Mucosa of descending colon (tissue), 3 donors: ENCODE data around the gene CCDC112. TPM values are rescaled to one million over a fixed set of nuclear protein-coding genes. Genes with fewer than 3 reads are reported as not detected.
"Not testable (repeated sequence)": the region's sequence is repeated elsewhere in the genome, so short reads cannot be mapped to it uniquely, and the experiment has no call there.

Source experiments
- ATAC-seq: fragments of 200-7000 bp; cut with Tn5 transposase; one replicate; pipeline ENCODE4 v1.9.1; 2020; ENCODE audit warnings: mild to moderate bottlenecking, moderate library complexity
- DNase-seq, 3 donors: peaks; one replicate each; pipeline ENCODE4 v3.0.0-alpha.2; 2020
- H3K36me3 ChIP-seq: fragments of 200-600 bp; one replicate; pipeline ENCODE4 v1.8.0; 2021; ENCODE audit warnings: low read depth, mild to moderate bottlenecking
- H3K4me1 ChIP-seq: fragments of 200-600 bp; one replicate; pipeline ENCODE4 v1.8.0; 2021; ENCODE audit warnings: low read depth, mild to moderate bottlenecking
- H3K4me3 ChIP-seq: fragments of 200-600 bp; one replicate; pipeline ENCODE4 v1.8.0; 2021; ENCODE audit warnings: mild to moderate bottlenecking
- H3K9me3 ChIP-seq: fragments of 200-600 bp; one replicate; pipeline ENCODE4 v1.8.0; 2021; ENCODE audit warnings: mild to moderate bottlenecking
- CTCF ChIP-seq: fragments of 200-600 bp; IDR thresholded peaks from one replicate; pipeline ENCODE4 v1.8.0; 2022; ENCODE audit warnings: antibody characterized with exemption, mild to moderate bottlenecking
- intact Hi-C, 2 donors: fragments of 100-400 bp; cut with DNase I in 1 of 2; cut with micrococcal nuclease in 1 of 2; formaldehyde crosslinking; loops; one replicate each; pipeline versions ENCODE4 v1.11.0 to v1.11.1; 2022; cut with DNase I, micrococcal nuclease
- total RNA-seq, 3 donors: library from RNA; stranded (reverse); fragmentation: NEBNext Ultra II Directional in 2 of 3; extraction: Animal tissue kit (Norgen Biotek cat#: 25700) in 2 of 3; gene quantifications; one replicate each; pipeline versions ENCODE4 v1.2.1 to v1.2.4, GENCODE V29; 2021 to 2023
- donor health status: DM: no; HTN: no; CAD: no; lungs with moderate emphysema.
- donor health status: DM: no; HTN: no; CAD: no.
- donor health status: DM: no; HTN: yes; CAD: no.

CCDC112 gene
- total RNA-seq, 3 donors from 2014 or later = 9.1 to 11.5 (median 9.2) TPM

GRCh38 chr5:115330830-115331229 lies 34.4 kb upstream of the CCDC112 start:
- intact Hi-C loops = no loop called here
- no peak for TF ChIP-seq CTCF
- no peaks in the 10 kb centered on the region for H3K36me3 ChIP-seq
- no peak for DNase-seq
- no peaks in the 10 kb centered on the region for H3K4me1 ChIP-seq
- H3K9me3 ChIP-seq = no peaks in the 10 kb centered on the region
- ATAC-seq = no peak
- no peak overlapping the region for H3K4me3 ChIP-seq

GRCh38 chr5:115329475-115329874 lies 33.0 kb upstream of the CCDC112 start:
- Histone ChIP-seq H3K4me1 (no peaks in the 10 kb centered on the region), H3K9me3 (no peaks in the 10 kb centered on the region), H3K36me3 (no peaks in the 10 kb centered on the region), H3K4me3 (no peak overlapping the region)
- intact Hi-C loops = no loop called here
- DNase-seq (no peak), ATAC-seq (no peak)
- TF ChIP-seq CTCF = no peak

GRCh38 chr5:115328617-115329274 lies 32.3 kb upstream of the CCDC112 start:
- H3K36me3 ChIP-seq, H3K9me3 ChIP-seq, intact Hi-C loops, H3K4me1 ChIP-seq, H3K4me3 ChIP-seq: not testable (repeated sequence)
- peak in 1 of 3 donors; percentile 27 for DNase-seq
- peak; percentile 57 for ATAC-seq

GRCh38 chr5:115325296-115325959 lies 29.0 kb upstream of the CCDC112 start:
- no peaks in the 10 kb centered on the region for H3K36me3 ChIP-seq
- no peaks in the 10 kb centered on the region for H3K9me3 ChIP-seq
- intact Hi-C loops = no loop called here
- H3K4me1 ChIP-seq = no peaks in the 10 kb centered on the region
- no peak overlapping the region for H3K4me3 ChIP-seq
- TF ChIP-seq CTCF = no peak
- DNase-seq (no peak), ATAC-seq (no peak)

- DNase-seq (no peak), ATAC-seq (no peak)
- H3K4me3 ChIP-seq = no peak overlapping the region
- no peaks in the 10 kb centered on the region for H3K36me3 ChIP-seq
- no peaks in the 10 kb centered on the region for H3K4me1 ChIP-seq
- H3K9me3 ChIP-seq = no peaks in the 10 kb centered on the region
- no peak for TF ChIP-seq CTCF
- intact Hi-C loops = no loop called here
Observed at GRCh38 chr5:115324021-115324420, 27.6 kb upstream of the CCDC112 start.

- no peaks in the 10 kb centered on the region for H3K36me3 ChIP-seq
- H3K9me3 ChIP-seq = no peaks in the 10 kb centered on the region
- no peak for ATAC-seq
- no peaks in the 10 kb centered on the region for H3K4me1 ChIP-seq
- TF ChIP-seq CTCF = no peak
- intact Hi-C loops = no loop called here
- H3K4me3 ChIP-seq = no peak overlapping the region
- no peak for DNase-seq
Observed at GRCh38 chr5:115322729-115323128, 26.3 kb upstream of the CCDC112 start.
